GM21360 (cell line): ENCODE measurements around the gene FAM181B.
A peak's percentile ranks its signal among the peaks of the same experiment; 100 is the strongest.

Experiments used
- ATAC-seq: cut with Tn5 transposase; IDR thresholded peaks from one replicate; pipeline ENCODE4 v1.9.1; 2021; ENCODE audit warnings: mild to moderate bottlenecking, moderate library complexity; ENCODE audit not compliant: unreplicated experiment

The FAM181B gene

DNA sequence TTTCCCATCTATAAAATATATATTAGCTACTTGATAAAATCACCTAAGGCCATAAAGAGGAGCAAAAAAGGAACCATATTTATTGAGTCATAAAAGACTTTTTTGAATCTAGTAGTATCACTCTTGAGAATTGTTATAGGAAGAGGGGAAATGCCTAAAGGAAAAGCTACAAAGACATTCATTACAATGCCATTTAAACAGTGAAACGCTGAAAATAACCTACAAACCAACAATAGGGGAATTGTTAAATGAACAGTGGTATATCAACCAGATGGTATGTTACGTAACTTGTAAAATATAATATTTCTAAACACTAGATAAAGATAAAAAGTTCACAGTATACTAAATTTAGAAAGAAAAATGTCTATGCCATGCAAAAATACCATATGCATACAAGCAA is 47.5 kb downstream of the FAM181B start:
- no peak for ATAC-seq

DNA sequence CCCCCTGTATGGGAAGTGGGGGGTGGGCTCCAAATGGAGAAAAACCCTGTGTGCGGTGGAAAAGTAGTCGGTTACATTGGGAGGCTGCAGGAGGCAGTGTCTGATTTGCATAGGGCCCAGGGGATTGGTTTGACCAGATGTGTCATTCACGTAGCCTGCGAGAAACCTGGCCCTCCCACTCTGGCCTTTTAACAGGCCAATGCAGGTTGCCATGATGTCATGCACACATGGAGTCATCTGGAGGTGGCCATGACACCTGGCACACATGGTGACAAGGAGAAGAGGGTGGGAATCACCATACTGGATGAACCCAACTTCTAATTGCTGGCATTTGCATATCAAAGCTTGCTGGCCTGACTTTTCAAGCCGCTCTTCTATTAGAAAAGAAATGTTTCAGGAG is 50.6 kb downstream of the FAM181B start:
- no peak for ATAC-seq

DNA sequence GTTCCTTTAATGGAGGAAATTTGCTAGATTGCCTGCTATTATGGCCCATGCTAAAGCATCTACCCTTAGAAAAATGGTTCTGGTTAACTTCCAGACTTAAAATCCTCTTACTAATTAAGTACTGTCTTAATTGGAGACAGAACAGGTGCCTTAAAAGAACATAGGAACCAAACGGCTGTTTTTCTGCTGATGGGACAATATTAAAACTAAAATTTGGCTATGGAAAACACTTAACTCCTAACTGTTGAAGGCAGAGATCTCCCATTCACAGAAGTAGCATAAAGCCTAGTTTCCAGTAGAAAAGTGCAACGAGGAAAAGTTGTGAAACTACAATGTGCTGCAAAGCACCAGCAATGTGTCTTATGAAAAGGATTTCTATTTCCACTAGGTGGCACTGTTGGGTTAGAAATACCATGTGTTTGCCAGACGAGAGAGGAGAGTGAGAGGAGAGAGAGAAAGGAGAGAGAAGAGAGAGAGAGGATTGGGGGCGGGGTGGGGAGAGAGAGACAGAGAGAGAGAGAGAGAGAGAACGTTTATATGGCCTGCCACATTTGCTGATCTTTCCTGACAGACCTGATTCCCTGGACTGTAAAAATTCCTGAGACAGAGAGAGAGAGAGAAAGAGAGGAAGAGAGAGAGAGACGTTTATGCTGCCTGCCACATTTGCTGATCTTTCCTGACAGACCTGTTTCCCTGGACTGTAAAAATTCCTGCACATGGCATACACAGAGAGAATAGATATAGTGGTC is 51.5 kb downstream of the FAM181B start:
- peak; percentile 96 for ATAC-seq

DNA sequence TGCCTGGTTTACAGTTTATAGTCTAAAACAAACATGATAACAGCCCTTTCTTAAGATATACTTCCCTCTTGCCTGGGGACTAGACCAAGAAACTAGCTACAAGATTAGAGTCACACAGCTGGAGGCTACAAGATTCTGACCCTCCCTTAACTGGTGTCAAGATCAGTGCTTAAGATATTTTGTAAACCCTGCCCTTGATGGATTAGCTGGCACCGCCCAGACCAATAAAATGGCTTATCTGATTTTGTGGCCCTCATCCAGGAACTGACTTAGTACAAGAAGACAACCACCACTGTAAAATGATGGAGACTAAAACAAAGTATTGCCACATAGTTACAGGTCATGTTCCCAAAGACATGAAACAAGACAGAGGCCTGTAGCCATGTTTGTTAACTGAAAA is 53.4 kb downstream of the FAM181B start:
- no peak for ATAC-seq
